Activated CD8-positive, alpha-beta memory T cell treated with anti-CD3 and anti-CD28 coated beads, Interleukin-2, amount 10 ng/mL, durations not matched to agents 7 days and 5 days (primary cell): ENCODE data around the gene SLC39A5. TPM values are rescaled to one million over a fixed set of nuclear protein-coding genes. Genes with fewer than 3 reads are reported as not detected.

ENCODE experiments used
- ATAC-seq: fragments of 150-1000 bp; cut with Tn5 transposase; one replicate; pipeline ENCODE4 v1.10.0; 2021; ENCODE audit warnings: moderate library complexity
- CTCF ChIA-PET: fragments of 350-600 bp; sonication (Branson Sonifier 250); formaldehyde crosslinking; loops from one replicate; lab custom pipeline; 2021; ENCODE audit warnings: antibody characterized with exemption; lab: Charles Lee
- DNase-seq: peaks from one replicate; pipeline ENCODE4 v3.0.0-alpha.2; 2020
- H3K27ac Mint-ChIP-seq: one replicate; pipeline ENCODE4 v1.8.0; 2021; ENCODE audit warnings: mild to moderate bottlenecking, mixed read lengths
- H3K27me3 Mint-ChIP-seq: one replicate; pipeline ENCODE4 v1.8.0; 2021; ENCODE audit warnings: mixed read lengths
- H3K36me3 Mint-ChIP-seq: one replicate; pipeline ENCODE4 v1.8.0; 2021; ENCODE audit warnings: mild to moderate bottlenecking, mixed read lengths
- H3K4me1 Mint-ChIP-seq: one replicate; pipeline ENCODE4 v1.8.0; 2021; ENCODE audit warnings: mixed read lengths
- H3K4me3 Mint-ChIP-seq: one replicate; pipeline ENCODE4 v1.8.0; 2021; ENCODE audit warnings: mild to moderate bottlenecking, moderate library complexity, mixed read lengths
- H3K9me3 Mint-ChIP-seq: one replicate; pipeline ENCODE4 v1.8.0; 2022; ENCODE audit warnings: low read depth, mixed read lengths
- total RNA-seq, 2 experiments: library from RNA; stranded (reverse); gene quantifications; one replicate each; pipeline ENCODE4 v1.2.3, GENCODE V29; 2021

The SLC39A5 gene
- total RNA-seq, 2 experiments from 2014 or later = 0.87 to 0.96 TPM

- H3K4me1 Mint-ChIP-seq = no peaks in the 10 kb centered on the region
- DNase-seq (no peak), ATAC-seq (no peak)
- no peaks in the 10 kb centered on the region for H3K27me3 Mint-ChIP-seq
- CTCF ChIA-PET = interaction anchor here (1.4 kb wide), 1 partner anchor 32 kb away, joined by 3 read pairs; no protein-coding TSS in a partner anchor
- no peaks in the 10 kb centered on the region for H3K9me3 Mint-ChIP-seq
- peaks cover 9% of the 10 kb centered on the region for H3K36me3 Mint-ChIP-seq
- H3K27ac Mint-ChIP-seq = no peak overlapping the region
- no peak overlapping the region for H3K4me3 Mint-ChIP-seq
These were observed 11.8 kb downstream of the SLC39A5 start for GRCh38 chr12:56241424-56242303.

- Mint-ChIP-seq H3K9me3 (no peaks in the 10 kb centered on the region), H3K27me3 (no peaks in the 10 kb centered on the region), H3K27ac (no peak overlapping the region), H3K36me3 (peaks cover 11% of the 10 kb centered on the region), H3K4me3 (no peak overlapping the region), H3K4me1 (no peaks in the 10 kb centered on the region)
- ATAC-seq (no peak), DNase-seq (no peak)
- CTCF ChIA-PET = no interaction called here
These were observed 13.1 kb downstream of the SLC39A5 start for GRCh38 chr12:56242986-56243385.

- Mint-ChIP-seq H3K4me1 (no peaks in the 10 kb centered on the region), H3K36me3 (peaks cover 11% of the 10 kb centered on the region), H3K27ac (no peak overlapping the region), H3K9me3 (no peaks in the 10 kb centered on the region), H3K4me3 (no peak overlapping the region), H3K27me3 (no peaks in the 10 kb centered on the region)
- CTCF ChIA-PET = no interaction called here
- DNase-seq (no peak), ATAC-seq (no peak)
These were observed 13.9 kb downstream of the SLC39A5 start for GRCh38 chr12:56243731-56244181.

GRCh38 chr12:56244494-56244893, 14.6 kb downstream of the SLC39A5 start:
- H3K27me3 Mint-ChIP-seq = no peaks in the 10 kb centered on the region
- H3K27ac Mint-ChIP-seq = no peak overlapping the region
- CTCF ChIA-PET = no interaction called here
- no peaks in the 10 kb centered on the region for H3K4me1 Mint-ChIP-seq
- H3K36me3 Mint-ChIP-seq = peaks cover 14% of the 10 kb centered on the region
- DNase-seq (no peak), ATAC-seq (no peak)
- no peaks in the 10 kb centered on the region for H3K9me3 Mint-ChIP-seq
- no peak overlapping the region for H3K4me3 Mint-ChIP-seq

GRCh38 chr12:56247923-56248322, 18.1 kb downstream of the SLC39A5 start:
- no peaks in the 10 kb centered on the region for H3K27me3 Mint-ChIP-seq
- peaks cover 19% of the 10 kb centered on the region for H3K36me3 Mint-ChIP-seq
- no peaks in the 10 kb centered on the region for H3K9me3 Mint-ChIP-seq
- H3K4me1 Mint-ChIP-seq = peaks cover 1% of the 10 kb centered on the region
- no peak for DNase-seq
- no peak for ATAC-seq
- H3K4me3 Mint-ChIP-seq = no peak overlapping the region
- no peak overlapping the region for H3K27ac Mint-ChIP-seq
- CTCF ChIA-PET = interaction anchor here (1.2 kb wide), 2 partner anchors 14 to 58 kb away, joined by 3 read pairs; partner anchors contain the start of gene SMARCC2

GRCh38 chr12:56248711-56249110, 18.9 kb downstream of the SLC39A5 start:
- peaks cover 1% of the 10 kb centered on the region for H3K4me1 Mint-ChIP-seq
- H3K27ac Mint-ChIP-seq = no peak overlapping the region
- no peaks in the 10 kb centered on the region for H3K9me3 Mint-ChIP-seq
- peaks cover 19% of the 10 kb centered on the region for H3K36me3 Mint-ChIP-seq
- CTCF ChIA-PET = interaction anchor here (0.6 to 1.2 kb wide), 3 partner anchors 9 to 59 kb away, joined by 3 to 4 read pairs (median 3); partner anchors contain the start of genes ANKRD52 and SMARCC2
- ATAC-seq (no peak), DNase-seq (no peak)
- H3K27me3 Mint-ChIP-seq = no peaks in the 10 kb centered on the region
- H3K4me3 Mint-ChIP-seq = no peak overlapping the region

- CTCF ChIA-PET = no interaction called here
- H3K27ac Mint-ChIP-seq = no peak overlapping the region
- H3K27me3 Mint-ChIP-seq = no peaks in the 10 kb centered on the region
- no peak for ATAC-seq
- DNase-seq = no peak
- no peaks in the 10 kb centered on the region for H3K9me3 Mint-ChIP-seq
- peaks cover 21% of the 10 kb centered on the region for H3K36me3 Mint-ChIP-seq
- H3K4me1 Mint-ChIP-seq = peaks cover 17% of the 10 kb centered on the region
- H3K4me3 Mint-ChIP-seq = no peak overlapping the region
These were observed 22.8 kb downstream of the SLC39A5 start for GRCh38 chr12:56252649-56253048.

- no peak overlapping the region for H3K4me3 Mint-ChIP-seq
These were observed 23.2 kb downstream of the SLC39A5 start for GRCh38 chr12:56253091-56253490.

GRCh38 chr12:56255671-56256070, 25.8 kb downstream of the SLC39A5 start:
- CTCF ChIA-PET = interaction anchor here (4.0 to 5.1 kb wide), 3 partner anchors 13 to 65 kb away, joined by 24 to 48 read pairs (median 45); partner anchors contain the start of genes COQ10A, RNF41 and SMARCC2
- Mint-ChIP-seq H3K4me1 (peaks cover 25% of the 10 kb centered on the region), H3K27me3 (peaks cover 3% of the 10 kb centered on the region), H3K9me3 (no peaks in the 10 kb centered on the region), H3K4me3 (no peak overlapping the region), H3K36me3 (peaks cover 19% of the 10 kb centered on the region), H3K27ac (no peak overlapping the region)
- ATAC-seq (no peak), DNase-seq (no peak)

More at GRCh38 chr12:56253091-56253490, 23.2 kb downstream of the SLC39A5 start:
- peaks cover 17% of the 10 kb centered on the region for H3K4me1 Mint-ChIP-seq
- CTCF ChIA-PET = no interaction called here
- DNase-seq (no peak), ATAC-seq (no peak)
- H3K27ac Mint-ChIP-seq = no peak overlapping the region
- H3K36me3 Mint-ChIP-seq = peaks cover 21% of the 10 kb centered on the region
- H3K9me3 Mint-ChIP-seq = no peaks in the 10 kb centered on the region
- H3K27me3 Mint-ChIP-seq = no peaks in the 10 kb centered on the region

- Mint-ChIP-seq H3K9me3 (no peaks in the 10 kb centered on the region), H3K4me3 (peak overlapping the region; percentile 90), H3K36me3 (peaks cover 19% of the 10 kb centered on the region), H3K27ac (peak overlapping the region; percentile 49), H3K4me1 (peaks cover 25% of the 10 kb centered on the region), H3K27me3 (peaks cover 3% of the 10 kb centered on the region)
- CTCF ChIA-PET = interaction anchor here (0.8 to 5.1 kb wide), 5 partner anchors 12 to 129 kb away, joined by 4 to 48 read pairs (median 24); partner anchors contain the start of genes COQ10A, ESYT1, RNF41 and SMARCC2
- ATAC-seq (no peak), DNase-seq (no peak)
These were observed 26.6 kb downstream of the SLC39A5 start for GRCh38 chr12:56256326-56256960.

- no peaks in the 10 kb centered on the region for H3K9me3 Mint-ChIP-seq
- peaks cover 3% of the 10 kb centered on the region for H3K27me3 Mint-ChIP-seq
- H3K27ac Mint-ChIP-seq = no peak overlapping the region
- CTCF ChIA-PET = interaction anchor here (0.8 to 5.1 kb wide), 7 partner anchors 12 to 129 kb away, joined by 3 to 48 read pairs (median 8); partner anchors contain the start of genes COQ10A, ESYT1, RNF41 and SMARCC2
- peaks cover 14% of the 10 kb centered on the region for H3K36me3 Mint-ChIP-seq
- peak overlapping the region; percentile 90 for H3K4me3 Mint-ChIP-seq
- no peak for ATAC-seq
- H3K4me1 Mint-ChIP-seq = peaks cover 25% of the 10 kb centered on the region
- DNase-seq = no peak
These were observed 27.2 kb downstream of the SLC39A5 start for GRCh38 chr12:56257071-56257470.

- no peaks in the 10 kb centered on the region for H3K9me3 Mint-ChIP-seq
- H3K27me3 Mint-ChIP-seq = peaks cover 3% of the 10 kb centered on the region
- H3K4me3 Mint-ChIP-seq = peak overlapping the region; percentile 90
- DNase-seq (no peak), ATAC-seq (peak; percentile 18)
- peaks cover 11% of the 10 kb centered on the region for H3K36me3 Mint-ChIP-seq
- H3K27ac Mint-ChIP-seq = peak overlapping the region; percentile 66
- H3K4me1 Mint-ChIP-seq = peaks cover 23% of the 10 kb centered on the region
- CTCF ChIA-PET = interaction anchor here (0.6 to 5.1 kb wide), 21 partner anchors 9 to 519 kb away, joined by 3 to 48 read pairs (median 4); partner anchors contain the start of genes COQ10A, RNF41, SMARCC2 and STAT2
These were observed 27.7 kb downstream of the SLC39A5 start for GRCh38 chr12:56257491-56258067.
